LoVo (cell line): ENCODE data around the gene ZNF716.
"Not testable (repeated sequence)": the region's sequence is repeated elsewhere in the genome, so short reads cannot be mapped to it uniquely, and the experiment has no call there.

Experiments
- DNase-seq: peaks from one replicate; pipeline ENCODE4 v3.0.0-alpha.2; 2016; ENCODE audit warnings: low spot score

ZNF716 gene

GRCh38 chr7:57426629-57427003 is 23.4 kb upstream of the ZNF716 start:
- no peak for DNase-seq

- no peak for DNase-seq
Measured at GRCh38 chr7:57427146-57427545, 22.8 kb upstream of the ZNF716 start.

- no peak for DNase-seq
Measured at GRCh38 chr7:57427594-57427993, 22.4 kb upstream of the ZNF716 start.

GRCh38 chr7:57432583-57432982 is 17.4 kb upstream of the ZNF716 start:
- no peak for DNase-seq

GRCh38 chr7:57437581-57437980 is 12.4 kb upstream of the ZNF716 start:
- DNase-seq = no peak

- no peak for DNase-seq
Measured at GRCh38 chr7:57438244-57438643, 11.7 kb upstream of the ZNF716 start.

- DNase-seq = no peak
Measured at GRCh38 chr7:57443567-57443966, 6.4 kb upstream of the ZNF716 start.

- not testable (repeated sequence) for DNase-seq
Measured at GRCh38 chr7:57469186-57469828, 19.3 kb downstream of the ZNF716 start.

- not testable (repeated sequence) for DNase-seq
Measured at GRCh38 chr7:57480304-57480703, 30.3 kb downstream of the ZNF716 start.

GRCh38 chr7:57485022-57485421 is 35.0 kb downstream of the ZNF716 start:
- DNase-seq = not testable (repeated sequence)

- DNase-seq = no peak
Measured at GRCh38 chr7:57487957-57488356, 38.0 kb downstream of the ZNF716 start.

GRCh38 chr7:57495111-57495510 is 45.1 kb downstream of the ZNF716 start:
- DNase-seq = not testable (repeated sequence)

- no peak for DNase-seq
Measured at GRCh38 chr7:57496395-57496794, 46.4 kb downstream of the ZNF716 start.

GRCh38 chr7:57505176-57505575 is 55.2 kb downstream of the ZNF716 start:
- DNase-seq = no peak
